Muscle of leg (tissue), 16 donors: Measurements from ENCODE around the gene FAM237B. TPM values are rescaled to one million over a fixed set of nuclear protein-coding genes. Genes with fewer than 3 reads are reported as not detected.
"Not testable (repeated sequence)": the region's sequence is repeated elsewhere in the genome, so short reads cannot be mapped to it uniquely, and the experiment has no call there.

Experiments used
- DNase-seq: peaks from one replicate; pipeline ENCODE4 v3.0.0; 2013
- H3K27ac ChIP-seq: one replicate; pipeline ENCODE4 v1.5.1; 2013; ENCODE audit warnings: mild to moderate bottlenecking, low read length, control low read depth
- H3K27me3 ChIP-seq: one replicate; pipeline ENCODE4 v1.6.1; 2013; ENCODE audit warnings: low read length; ENCODE audit not compliant: control insufficient read depth, insufficient read depth
- H3K36me3 ChIP-seq: one replicate; pipeline ENCODE4 v1.6.1; 2013; ENCODE audit warnings: low read length; ENCODE audit not compliant: control insufficient read depth, insufficient read depth
- H3K4me1 ChIP-seq: one replicate; pipeline ENCODE4 v1.6.1; 2013; ENCODE audit warnings: low read length; ENCODE audit not compliant: control insufficient read depth, insufficient read depth
- H3K4me3 ChIP-seq: one replicate; pipeline ENCODE4 v1.5.1; 2013; ENCODE audit warnings: low read length, control low read depth
- H3K9me3 ChIP-seq: replicated peaks from 2 replicates; pipeline ENCODE4 v1.6.1; 2013; ENCODE audit warnings: low read depth, low read length; ENCODE audit not compliant: control insufficient read depth
- WGBS: methylation state at CpG from one replicate; pipeline ENCODE4 v1.1.5; 2013; ENCODE audit warnings: missing lambda C conversion rate; ENCODE audit not compliant: insufficient coverage; 5-methylcytosine and 5-hydroxymethylcytosine counted together
- long read RNA-seq, 11 donors: transcript quantifications; one replicate each; lab custom pipeline, GENCODE V29; 2026
- polyA plus RNA-seq, 8 donors: library from polyadenylated mRNA; unstranded; fragments of 120-200 nt; gene quantifications; one replicate each; pipeline versions ENCODE4 v1.2.1 to v1.2.3, GENCODE V29; 2013; ENCODE audit warnings: inconsistent platforms in 1 of 8, low replicate concordance in 1 of 8; ENCODE audit not compliant: insufficient read length in 8 of 8, insufficient read depth in 1 of 8
- total RNA-seq: library from RNA; stranded (reverse); fragments of 120-200 nt; gene quantifications from one replicate; pipeline ENCODE4 v1.2.4, GENCODE V29; 2013

FAM237B gene
- total RNA-seq: not detected
- under 1 TPM in 3 of 8 donors, not detected in 5; 0.03 to 0.08 (median 0.05) TPM for polyA plus RNA-seq
- long read RNA-seq, donor 1: 0 reads
- long read RNA-seq, donor 2: 0 reads
- long read RNA-seq, donor 3: 0 reads
- long read RNA-seq, donor 4: 0 reads
- long read RNA-seq, donor 5: 0 reads
- long read RNA-seq, donor 6: 0 reads
- long read RNA-seq, donor 7: 0 reads
- long read RNA-seq, donor 8: 0 reads
- long read RNA-seq, donor 9: 0 reads
- long read RNA-seq, donor 10: 0 reads
- long read RNA-seq, donor 11: 0 reads

DNA sequence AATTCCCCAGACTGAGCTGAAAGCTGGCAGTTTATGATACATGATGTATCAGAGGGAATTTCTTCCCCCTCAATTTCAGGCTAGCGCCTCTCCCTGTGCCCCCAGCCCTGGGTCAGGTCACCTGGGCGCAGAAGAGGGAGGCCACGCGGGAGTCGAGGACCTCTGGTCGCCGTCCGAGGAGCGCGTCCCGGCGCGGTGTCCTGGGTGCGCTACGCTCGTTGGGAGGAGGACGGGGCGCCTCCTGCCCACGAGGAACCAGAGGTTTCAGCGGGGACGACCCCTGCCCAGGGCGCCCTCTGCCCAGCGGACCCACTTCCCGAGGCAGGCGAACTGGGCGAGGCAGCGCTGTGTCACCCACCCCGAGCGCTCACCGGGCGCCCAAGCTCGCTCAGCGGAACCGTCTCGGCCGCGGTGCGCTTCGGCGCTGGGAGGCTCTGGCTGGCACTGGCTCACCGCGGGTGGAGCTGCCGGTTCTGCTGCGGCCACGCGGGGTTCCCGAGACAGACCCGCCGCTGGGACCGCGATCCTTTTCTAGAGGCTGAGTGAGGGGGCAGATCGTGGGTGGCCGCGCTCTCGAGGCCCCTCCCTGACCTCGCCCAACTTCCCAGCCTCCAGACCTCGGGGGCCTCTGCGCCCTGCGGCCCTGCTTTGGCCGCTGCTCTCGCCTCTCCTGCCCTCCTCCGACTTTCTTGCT is at the start of gene FAM237B:
FAM237B (minus strand) TSS at position 504 of the 694 bp plus-strand sequence. CDS start 1,556 bp downstream, outside the sequence.
- Histone ChIP-seq H3K27me3 (peaks cover 29% of the 10 kb centered on the region), H3K4me1 (peaks cover 6% of the 10 kb centered on the region), H3K27ac (no peak within 1 kb of the TSS), H3K36me3 (no peaks in the 10 kb centered on the region), H3K9me3 (no peaks in the 10 kb centered on the region), H3K4me3 (peak within 1 kb of the TSS; percentile 8)
- peak; percentile 2 for DNase-seq
- WGBS: under 1% methylated on average over 62 of the region's 62 CpGs

DNA sequence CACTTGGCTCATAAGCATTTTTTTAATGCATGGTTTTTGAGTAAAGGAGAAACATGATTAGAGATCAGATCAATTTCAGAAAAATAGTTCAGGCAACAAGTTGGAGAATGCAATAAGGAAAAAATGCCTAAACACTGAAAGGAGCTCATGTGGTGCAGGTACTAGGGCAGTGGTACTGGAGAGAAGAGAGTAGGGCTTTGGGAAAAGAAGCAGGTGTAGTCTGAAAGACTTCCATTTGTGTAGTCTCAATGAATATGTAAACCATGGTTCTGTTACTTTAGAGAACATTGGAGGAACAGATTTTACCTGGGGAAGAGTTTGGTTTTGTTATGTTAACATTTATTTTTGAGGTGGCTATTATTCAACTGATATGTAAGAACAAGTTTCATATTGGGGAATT is 30.9 kb upstream of the FAM237B start:
- Histone ChIP-seq H3K27ac (no peak overlapping the region), H3K36me3 (peaks cover 2% of the 10 kb centered on the region), H3K4me1 (no peaks in the 10 kb centered on the region), H3K27me3 (no peaks in the 10 kb centered on the region), H3K9me3 (no peaks in the 10 kb centered on the region), H3K4me3 (no peak overlapping the region)
- no peak for DNase-seq

DNA sequence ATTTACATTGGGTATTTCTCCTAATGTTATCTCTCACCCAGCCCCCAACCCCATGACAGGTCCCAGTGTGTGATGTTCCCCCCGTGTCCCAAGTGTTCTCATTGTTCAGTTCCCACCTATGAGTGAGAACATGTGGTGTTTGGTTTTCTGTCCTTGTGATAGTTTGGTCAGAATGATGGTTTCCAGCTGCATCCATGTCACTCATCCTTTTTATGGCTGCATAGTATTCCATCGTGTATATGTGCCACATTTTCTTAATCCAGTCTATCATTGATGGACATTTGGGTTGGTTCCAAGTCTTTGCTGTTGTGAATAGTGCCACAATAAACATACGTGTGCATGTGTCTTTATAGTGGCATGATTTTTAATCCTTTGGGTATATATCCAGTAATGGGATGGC is 28.9 kb upstream of the FAM237B start:
- no CpG with 5 or more reads among the region's 3 CpGs for WGBS

DNA sequence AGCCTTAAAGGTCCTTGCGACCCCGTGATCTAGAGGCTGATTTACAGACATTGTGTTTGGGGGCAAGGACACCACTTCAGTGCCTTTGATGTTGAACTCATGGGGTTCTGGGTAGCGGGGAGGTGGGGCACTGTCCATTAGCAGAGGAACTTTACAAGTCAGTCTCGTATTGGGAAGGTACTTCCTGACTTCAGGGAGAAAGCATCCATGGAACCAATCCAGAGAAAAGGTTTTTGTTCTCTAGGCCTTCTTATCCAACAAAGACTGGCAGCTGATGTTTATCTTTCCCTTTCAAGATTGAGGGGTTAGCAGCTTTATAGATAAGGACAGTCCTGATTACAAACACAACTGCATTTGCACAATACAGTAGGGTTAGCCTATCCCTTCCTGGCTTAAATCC is 28.2 kb upstream of the FAM237B start:
- no peak overlapping the region for H3K27ac ChIP-seq
- H3K9me3 ChIP-seq: no peaks in the 10 kb centered on the region
- no peaks in the 10 kb centered on the region for H3K36me3 ChIP-seq
- no peaks in the 10 kb centered on the region for H3K27me3 ChIP-seq
- H3K4me3 ChIP-seq: no peak overlapping the region
- no peak for DNase-seq
- WGBS: 100% methylated on average over 3 of the region's 4 CpGs
- H3K4me1 ChIP-seq: no peaks in the 10 kb centered on the region

More for the DNA sequence above, 28.9 kb upstream of the FAM237B start:
- not testable (repeated sequence) for H3K27ac ChIP-seq, H3K36me3 ChIP-seq, H3K27me3 ChIP-seq, H3K4me3 ChIP-seq, DNase-seq, H3K4me1 ChIP-seq, H3K9me3 ChIP-seq

DNA sequence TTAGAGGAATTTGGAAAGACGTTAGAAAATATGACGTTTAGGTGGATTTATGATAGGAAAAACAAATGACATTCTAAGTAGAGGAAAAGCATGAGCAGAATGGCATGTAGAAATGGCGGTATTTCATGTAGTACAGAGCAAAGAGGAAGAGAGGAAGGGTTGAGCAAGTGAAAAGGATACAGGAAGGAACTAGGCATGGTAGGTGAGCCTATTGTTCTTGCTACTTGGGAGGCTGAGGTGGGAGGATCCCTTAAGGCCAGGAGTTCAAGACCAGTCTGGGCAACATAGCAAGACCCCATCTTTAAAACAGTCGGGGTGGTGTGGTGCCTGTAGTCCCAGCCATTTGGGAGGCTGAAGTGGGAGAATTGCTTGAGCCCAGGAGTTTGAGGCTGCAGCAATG is 26.7 kb upstream of the FAM237B start:
- H3K36me3 ChIP-seq: no peaks in the 10 kb centered on the region
- no peaks in the 10 kb centered on the region for H3K27me3 ChIP-seq
- H3K27ac ChIP-seq: no peak overlapping the region
- no peaks in the 10 kb centered on the region for H3K4me1 ChIP-seq
- no peak for DNase-seq
- 82% methylated on average over 4 of the region's 4 CpGs for WGBS
- no peaks in the 10 kb centered on the region for H3K9me3 ChIP-seq
- H3K4me3 ChIP-seq: no peak overlapping the region

DNA sequence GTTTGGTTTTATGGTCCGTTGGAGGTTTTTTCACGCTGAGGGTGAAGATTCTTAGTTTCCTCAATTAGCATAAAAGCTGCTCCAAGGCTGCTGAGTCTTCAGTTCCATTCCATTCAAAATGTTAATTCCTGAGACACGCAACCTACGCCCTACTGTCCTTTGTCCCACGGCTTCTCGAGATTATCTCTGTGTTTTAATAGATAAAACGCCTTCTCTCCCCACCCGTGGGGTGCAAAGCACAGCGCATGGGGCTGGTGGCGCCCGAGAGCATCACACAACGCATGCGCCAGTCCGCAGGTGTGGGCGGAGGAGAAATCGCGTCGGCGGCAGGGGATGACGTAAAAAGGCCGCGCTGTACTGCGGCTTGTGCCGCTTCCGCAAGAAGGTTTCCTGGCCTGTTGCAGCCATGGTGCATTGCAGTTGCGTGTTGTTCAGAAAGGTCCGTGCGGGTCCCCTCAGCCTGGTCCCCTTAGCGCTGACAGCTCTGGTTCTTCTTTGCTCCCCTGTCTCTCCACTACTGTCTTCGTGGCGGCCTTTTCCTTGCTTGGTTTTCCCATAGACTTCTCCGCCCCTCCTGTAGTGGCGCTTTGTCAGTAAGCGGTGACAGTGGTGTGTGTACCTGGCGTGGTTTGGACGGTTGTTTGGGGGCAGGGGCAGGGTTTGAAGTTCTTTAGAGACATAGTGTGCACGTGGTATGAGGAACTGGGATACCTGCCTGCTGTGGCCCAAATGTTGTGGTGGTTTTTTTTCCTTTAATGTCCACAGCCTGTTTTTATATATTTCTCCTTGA is 25.4 kb upstream of the FAM237B start, which contains the start of gene GTPBP10:
GTPBP10 (plus strand) TSS at position 381 of the 790 bp plus-strand sequence; CDS start at position 407, 26 bp downstream.
- no peaks in the 10 kb centered on the region for H3K4me1 ChIP-seq
- peak; percentile 98 for DNase-seq
- no peaks in the 10 kb centered on the region for H3K9me3 ChIP-seq
- H3K27me3 ChIP-seq: no peaks in the 10 kb centered on the region
- H3K27ac ChIP-seq: peak within 1 kb of the TSS; percentile 92
- H3K4me3 ChIP-seq: peak within 1 kb of the TSS; percentile 97
- H3K36me3 ChIP-seq: no peaks in the 10 kb centered on the region
- WGBS: 0% methylated on average over 26 of the region's 37 CpGs

DNA sequence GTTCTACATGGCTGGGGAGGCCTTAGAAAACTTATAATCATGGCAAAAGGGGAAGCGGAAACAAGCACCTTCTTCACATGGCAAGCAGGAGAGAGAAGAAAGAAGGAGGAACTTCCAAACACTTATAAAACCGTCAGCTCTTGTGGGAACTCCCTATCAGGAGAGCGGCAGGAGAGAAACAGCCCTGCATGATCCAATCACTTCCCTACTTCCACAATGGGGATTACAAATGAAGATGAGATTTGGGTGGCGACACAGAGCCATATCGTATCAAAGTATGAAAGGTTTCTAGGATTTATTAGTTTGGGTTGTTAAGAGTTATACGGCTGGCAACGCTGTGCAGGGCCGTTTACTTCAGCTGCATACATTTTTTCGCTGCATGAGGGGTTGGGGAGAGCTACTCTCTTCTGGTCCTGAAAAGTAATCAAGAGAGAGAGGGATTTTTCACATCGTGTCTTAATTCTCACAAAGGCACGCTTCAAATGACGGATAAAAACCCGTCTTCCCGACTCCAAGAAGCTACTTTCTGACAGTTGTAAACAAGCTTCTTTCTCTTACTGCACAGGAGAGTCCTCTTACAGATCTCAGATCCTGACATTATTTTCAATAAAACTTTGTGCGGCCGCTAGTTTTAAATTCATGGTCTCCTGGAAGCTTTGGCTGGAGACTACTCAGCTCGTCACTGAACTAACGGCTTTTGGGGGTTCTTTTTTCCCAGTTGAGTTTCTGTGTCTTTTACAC is 24.7 kb upstream of the FAM237B start:
- Histone ChIP-seq H3K4me1 (no peaks in the 10 kb centered on the region), H3K27me3 (no peaks in the 10 kb centered on the region), H3K4me3 (peak overlapping the region; percentile 97), H3K36me3 (no peaks in the 10 kb centered on the region), H3K27ac (peak overlapping the region; percentile 77), H3K9me3 (no peaks in the 10 kb centered on the region)
- WGBS: 0% methylated on average over 13 of the region's 18 CpGs
- peak; percentile 42 for DNase-seq

DNA sequence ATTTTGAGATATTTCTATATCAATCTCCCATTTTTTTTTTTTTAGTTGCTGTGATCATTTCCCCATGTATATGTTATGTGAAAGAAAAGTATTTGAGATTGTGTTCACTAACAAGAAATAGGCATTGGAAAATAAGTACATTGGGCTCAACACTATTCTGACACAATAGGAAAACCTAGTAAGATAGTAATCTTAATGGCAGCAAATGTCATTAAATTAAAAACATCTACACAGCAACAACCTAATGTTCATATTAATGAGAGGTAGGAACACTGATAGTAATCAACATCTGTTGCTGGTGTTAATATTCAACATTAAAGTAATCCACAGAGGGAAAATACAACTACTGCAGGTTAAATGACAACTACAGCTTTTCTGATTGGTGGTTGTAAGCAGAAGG is 23.9 kb upstream of the FAM237B start:
- Histone ChIP-seq H3K4me1 (no peaks in the 10 kb centered on the region), H3K27ac (no peak overlapping the region), H3K27me3 (no peaks in the 10 kb centered on the region), H3K9me3 (no peaks in the 10 kb centered on the region), H3K4me3 (no peak overlapping the region), H3K36me3 (no peaks in the 10 kb centered on the region)
- no peak for DNase-seq

DNA sequence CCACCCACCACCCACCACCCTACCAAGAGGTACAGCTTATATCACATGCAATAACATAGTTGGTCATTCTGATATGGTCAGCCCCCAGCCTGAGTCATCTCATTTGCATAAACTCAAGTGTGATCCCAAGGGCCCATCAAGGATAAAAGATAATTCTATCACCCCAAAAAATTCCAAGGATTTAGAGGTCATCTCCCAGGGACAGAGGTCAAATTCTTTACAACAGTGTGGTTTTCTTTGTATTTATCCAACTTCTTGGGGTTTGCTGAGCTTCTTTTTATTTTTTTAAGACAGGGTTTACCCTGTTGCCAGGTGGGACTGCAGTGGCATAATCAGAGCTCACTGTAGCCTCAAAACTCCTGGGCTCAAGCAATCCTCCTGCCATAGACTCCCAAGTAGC is 16.0 kb upstream of the FAM237B start:
- no peaks in the 10 kb centered on the region for H3K4me1 ChIP-seq
- H3K9me3 ChIP-seq: no peaks in the 10 kb centered on the region
- no peak for DNase-seq
- H3K27me3 ChIP-seq: no peaks in the 10 kb centered on the region
- no peak overlapping the region for H3K27ac ChIP-seq
- H3K36me3 ChIP-seq: no peaks in the 10 kb centered on the region
- no peak overlapping the region for H3K4me3 ChIP-seq

DNA sequence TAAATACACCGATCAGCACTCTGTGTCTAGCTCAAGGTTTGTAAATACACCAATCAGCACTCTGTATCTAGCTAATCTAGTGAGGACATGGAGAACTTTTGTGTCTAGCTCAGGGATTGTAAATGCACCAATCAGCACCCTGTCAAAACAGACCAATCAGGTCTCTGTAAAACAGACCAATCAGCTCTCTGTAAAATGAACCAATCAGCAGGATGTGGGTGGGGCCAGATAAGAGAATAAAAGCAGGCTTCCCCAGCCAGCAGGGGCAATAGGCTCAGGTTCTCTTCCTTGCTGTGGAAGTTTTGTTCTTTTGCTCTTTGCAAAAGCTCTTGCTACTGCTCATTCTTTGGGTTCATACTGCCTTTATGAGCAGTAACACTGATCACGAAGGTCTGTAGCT is 13.8 kb upstream of the FAM237B start:
- not testable (repeated sequence) for H3K27ac ChIP-seq, H3K27me3 ChIP-seq, H3K4me1 ChIP-seq, H3K4me3 ChIP-seq, H3K9me3 ChIP-seq, H3K36me3 ChIP-seq, DNase-seq
- WGBS: no CpG with 5 or more reads among the region's 2 CpGs
